ENCODE results near the gene KIAA0232. TPM values are rescaled to one million over a fixed set of nuclear protein-coding genes. Genes with fewer than 3 reads are reported as not detected.
A peak's percentile ranks its signal among the peaks of the same experiment; 100 is the strongest.

KIAA0232 gene
- total and polyA plus RNA-seq, 9 of the 15 experiments (the other 6 are each of a cell fraction or from before 2014, with no cell fraction given): 3.5 to 17.4 (median 13.0) TPM

DNA sequence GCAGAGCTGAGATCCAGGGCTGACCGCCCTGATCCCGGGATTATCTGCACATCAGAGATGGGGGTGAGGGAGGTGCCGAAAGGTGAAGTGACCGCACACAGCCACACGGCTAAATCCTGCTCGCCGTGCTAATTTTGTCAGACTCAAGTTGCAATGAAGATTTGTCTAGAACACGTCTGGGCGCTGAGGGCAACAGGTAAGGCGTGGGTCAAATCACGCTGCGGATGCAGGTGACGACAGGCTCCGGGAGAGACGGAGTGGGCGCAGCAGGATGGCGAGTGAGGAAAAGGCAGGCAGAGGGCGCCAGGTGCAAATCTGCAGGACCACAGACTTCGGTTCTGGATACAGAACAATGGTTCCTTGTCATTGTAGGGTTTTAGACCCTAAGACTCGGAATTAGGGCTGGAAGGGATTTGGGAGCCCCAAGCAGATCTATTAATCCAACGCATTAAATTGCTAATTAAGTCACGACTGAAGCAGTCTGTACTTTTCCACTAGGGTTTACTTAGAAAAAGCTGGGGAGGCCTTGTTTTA, 125.2 kb downstream of the KIAA0232 start (continued):
- TF ChIP-seq SREBF1 (IDR thresholded peaks at IDR 0.05; ENCODE audit: borderline replicate concordance, low read depth, low read length) (no peak), SMAD1 (IDR thresholded peaks at IDR 0.05; ENCODE audit: low read depth, low read length, partially characterized antibody) (no peak), MEIS2 (IDR thresholded peaks at IDR 0.05; ENCODE audit: partially characterized antibody) (peak; percentile 44), FOXK1 (CRISPR knock-in tag; IDR thresholded peaks at IDR 0.05; ENCODE audit: borderline replicate concordance) (no peak), MIER1 (IDR thresholded peaks at IDR 0.05; ENCODE audit: low read depth) (no peak), NR2C2 (CRISPR knock-in tag; IDR thresholded peaks at IDR 0.05) (no peak), NR2C2 (tag; IDR thresholded peaks at IDR 0.05) (no peak), ZSCAN29 (IDR thresholded peaks at IDR 0.05) (no peak), ZNF644 (tag; IDR thresholded peaks at IDR 0.05; ENCODE audit: low read depth) (no peak), NFRKB (IDR thresholded peaks at IDR 0.05; ENCODE audit: low read depth) (no peak), BMI1 (IDR thresholded peaks at IDR 0.05; ENCODE audit: low read length) (no peak), RB1 (IDR thresholded peaks at IDR 0.05; ENCODE audit: low read depth) (peak; percentile 24; the same call in 1 of the 2 replicates), CBX5 (IDR thresholded peaks at IDR 0.05; ENCODE audit: borderline replicate concordance, low read depth) (no peak), ZFP30 (CRISPR knock-in tag; IDR thresholded peaks at IDR 0.05; ENCODE audit: borderline replicate concordance) (no peak), ZNF584 (CRISPR knock-in tag; IDR thresholded peaks at IDR 0.05; ENCODE audit: low read depth) (no peak), ZNF57 (CRISPR knock-in tag; IDR thresholded peaks at IDR 0.05) (no peak), DMBX1 (CRISPR knock-in tag; IDR thresholded peaks at IDR 0.05; ENCODE audit: borderline replicate concordance) (no peak), CTBP1 (IDR thresholded peaks at IDR 0.05; ENCODE audit: borderline replicate concordance) (peak; percentile 44; the same call in 1 of the 2 replicates), MXD1 (CRISPR knock-in tag; IDR thresholded peaks at IDR 0.05; ENCODE audit: borderline replicate concordance, poor library complexity, severe bottlenecking) (no peak)
- TF ChIP-seq, protein P1, sequence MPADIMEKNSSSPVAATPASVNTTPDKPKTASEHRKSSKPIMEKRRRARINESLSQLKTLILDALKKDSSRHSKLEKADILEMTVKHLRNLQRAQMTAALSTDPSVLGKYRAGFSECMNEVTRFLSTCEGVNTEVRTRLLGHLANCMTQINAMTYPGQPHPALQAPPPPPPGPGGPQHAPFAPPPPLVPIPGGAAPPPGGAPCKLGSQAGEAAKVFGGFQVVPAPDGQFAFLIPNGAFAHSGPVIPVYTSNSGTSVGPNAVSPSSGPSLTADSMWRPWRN (IDR thresholded peaks at IDR 0.05; ENCODE audit: low read depth): no peak
- TF ChIP-seq, protein P2, sequence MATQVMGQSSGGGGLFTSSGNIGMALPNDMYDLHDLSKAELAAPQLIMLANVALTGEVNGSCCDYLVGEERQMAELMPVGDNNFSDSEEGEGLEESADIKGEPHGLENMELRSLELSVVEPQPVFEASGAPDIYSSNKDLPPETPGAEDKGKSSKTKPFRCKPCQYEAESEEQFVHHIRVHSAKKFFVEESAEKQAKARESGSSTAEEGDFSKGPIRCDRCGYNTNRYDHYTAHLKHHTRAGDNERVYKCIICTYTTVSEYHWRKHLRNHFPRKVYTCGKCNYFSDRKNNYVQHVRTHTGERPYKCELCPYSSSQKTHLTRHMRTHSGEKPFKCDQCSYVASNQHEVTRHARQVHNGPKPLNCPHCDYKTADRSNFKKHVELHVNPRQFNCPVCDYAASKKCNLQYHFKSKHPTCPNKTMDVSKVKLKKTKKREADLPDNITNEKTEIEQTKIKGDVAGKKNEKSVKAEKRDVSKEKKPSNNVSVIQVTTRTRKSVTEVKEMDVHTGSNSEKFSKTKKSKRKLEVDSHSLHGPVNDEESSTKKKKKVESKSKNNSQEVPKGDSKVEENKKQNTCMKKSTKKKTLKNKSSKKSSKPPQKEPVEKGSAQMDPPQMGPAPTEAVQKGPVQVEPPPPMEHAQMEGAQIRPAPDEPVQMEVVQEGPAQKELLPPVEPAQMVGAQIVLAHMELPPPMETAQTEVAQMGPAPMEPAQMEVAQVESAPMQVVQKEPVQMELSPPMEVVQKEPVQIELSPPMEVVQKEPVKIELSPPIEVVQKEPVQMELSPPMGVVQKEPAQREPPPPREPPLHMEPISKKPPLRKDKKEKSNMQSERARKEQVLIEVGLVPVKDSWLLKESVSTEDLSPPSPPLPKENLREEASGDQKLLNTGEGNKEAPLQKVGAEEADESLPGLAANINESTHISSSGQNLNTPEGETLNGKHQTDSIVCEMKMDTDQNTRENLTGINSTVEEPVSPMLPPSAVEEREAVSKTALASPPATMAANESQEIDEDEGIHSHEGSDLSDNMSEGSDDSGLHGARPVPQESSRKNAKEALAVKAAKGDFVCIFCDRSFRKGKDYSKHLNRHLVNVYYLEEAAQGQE (IDR thresholded peaks at IDR 0.05; ENCODE audit: borderline replicate concordance): peak; percentile 69
- TF ChIP-seq, protein P2 (CRISPR knock-in tag; IDR thresholded peaks at IDR 0.05; ENCODE audit: low read depth): no peak

Measured in K562 (cell line).